Neural progenitor cell (in vitro differentiated cells): ENCODE measurements around the gene ITGA11. TPM values are rescaled to one million over a fixed set of nuclear protein-coding genes. Genes with fewer than 3 reads are reported as not detected.
A peak's percentile ranks its signal among the peaks of the same experiment; 100 is the strongest.

Experiments
- DNase-seq: peaks from one replicate; pipeline ENCODE4 v3.0.0-alpha.2; 2016; ENCODE audit warnings: low spot score
- H2AFZ ChIP-seq: fragments of 200-600 bp; sonication (generic); replicated peaks from 2 replicates; pipeline ENCODE4 v1.6.1; 2016; ENCODE audit warnings: antibody characterized with exemption
- H3F3A ChIP-seq: fragments of 200-600 bp; sonication (generic); 2 replicates; pipeline ENCODE4 v1.6.1; 2016; ENCODE audit warnings: antibody characterized with exemption, low read depth
- H3K27ac ChIP-seq: fragments of 200-600 bp; sonication (generic); 2 replicates; pipeline ENCODE4 v1.5.1; 2016; ENCODE audit warnings: mild to moderate bottlenecking
- H3K27me3 ChIP-seq: fragments of 200-600 bp; sonication (generic); 2 replicates; pipeline ENCODE4 v1.6.1; 2016; ENCODE audit warnings: mild to moderate bottlenecking, moderate library complexity
- H3K36me3 ChIP-seq: fragments of 200-600 bp; sonication (generic); 2 replicates; pipeline ENCODE4 v1.5.1; 2016
- H3K4me1 ChIP-seq: fragments of 200-600 bp; sonication (generic); 2 replicates; pipeline ENCODE4 v1.6.1; 2016; ENCODE audit warnings: mixed run types
- H3K4me2 ChIP-seq: fragments of 200-600 bp; sonication (generic); 2 replicates; pipeline ENCODE4 v1.6.1; 2016
- H3K4me3 ChIP-seq: fragments of 200-600 bp; sonication (generic); 2 replicates; pipeline ENCODE4 v1.5.1; 2016
- H3K79me2 ChIP-seq: fragments of 200-600 bp; sonication (generic); 2 replicates; pipeline ENCODE4 v1.6.1; 2016; ENCODE audit warnings: low read depth
- H3K9ac ChIP-seq: fragments of 200-600 bp; sonication (generic); 2 replicates; pipeline ENCODE4 v1.6.1; 2016
- H3K9me3 ChIP-seq: fragments of 200-600 bp; sonication (generic); 2 replicates; pipeline ENCODE4 v1.5.1; 2016; ENCODE audit warnings: low read depth
- H4K20me1 ChIP-seq: fragments of 200-600 bp; sonication (generic); 2 replicates; pipeline ENCODE4 v1.6.1; 2016; ENCODE audit warnings: low read depth
- H3K27ac Mint-ChIP-seq: 3 replicates; pipeline ENCODE4 v1.8.0; 2021; ENCODE audit warnings: mixed read lengths
- H3K27me3 Mint-ChIP-seq: 2 replicates; pipeline ENCODE4 v1.8.0; 2022; ENCODE audit warnings: low read depth, mild to moderate bottlenecking, inconsistent platforms, moderate library complexity, mixed read lengths; ENCODE audit not compliant: insufficient read depth
- H3K36me3 Mint-ChIP-seq: 3 replicates; pipeline ENCODE4 v1.8.0; 2021; ENCODE audit warnings: mixed read lengths
- H3K4me1 Mint-ChIP-seq: 3 replicates; pipeline ENCODE4 v1.8.0; 2021; ENCODE audit warnings: mixed read lengths
- H3K4me3 Mint-ChIP-seq: 3 replicates; pipeline ENCODE4 v1.8.0; 2021; ENCODE audit warnings: mild to moderate bottlenecking, moderate library complexity, mixed read lengths
- H3K9me3 Mint-ChIP-seq: 3 replicates; pipeline ENCODE4 v1.8.0; 2020; ENCODE audit warnings: mixed read lengths
- EZH2 ChIP-seq: fragments of 200-600 bp; sonication (generic); IDR thresholded peaks from 2 replicates; pipeline ENCODE4 v1.6.1; 2017; ENCODE audit warnings: antibody characterized with exemption, mild to moderate bottlenecking, moderate library complexity
- EZH2phosphoT487 ChIP-seq: fragments of 200-600 bp; sonication (generic); IDR thresholded peaks from 2 replicates; pipeline ENCODE4 v1.6.1; 2017; ENCODE audit warnings: antibody characterized with exemption
- total RNA-seq: library from RNA; depleted of rRNA; stranded (reverse); fragments of >200 nt; gene quantifications from 2 replicates; pipeline ENCODE4 v1.2.3, GENCODE V29; 2015; ENCODE audit warnings: low replicate concordance
- TF ChIP-seq, protein P1 (sequence below): fragments of 200-600 bp; sonication (generic); IDR thresholded peaks from 2 replicates; pipeline ENCODE4 v1.5.1; 2017; ENCODE audit warnings: antibody characterized with exemption, mild to moderate bottlenecking

The ITGA11 gene
- total RNA-seq, 1 donor from 2014 or later, result not detected

DNA sequence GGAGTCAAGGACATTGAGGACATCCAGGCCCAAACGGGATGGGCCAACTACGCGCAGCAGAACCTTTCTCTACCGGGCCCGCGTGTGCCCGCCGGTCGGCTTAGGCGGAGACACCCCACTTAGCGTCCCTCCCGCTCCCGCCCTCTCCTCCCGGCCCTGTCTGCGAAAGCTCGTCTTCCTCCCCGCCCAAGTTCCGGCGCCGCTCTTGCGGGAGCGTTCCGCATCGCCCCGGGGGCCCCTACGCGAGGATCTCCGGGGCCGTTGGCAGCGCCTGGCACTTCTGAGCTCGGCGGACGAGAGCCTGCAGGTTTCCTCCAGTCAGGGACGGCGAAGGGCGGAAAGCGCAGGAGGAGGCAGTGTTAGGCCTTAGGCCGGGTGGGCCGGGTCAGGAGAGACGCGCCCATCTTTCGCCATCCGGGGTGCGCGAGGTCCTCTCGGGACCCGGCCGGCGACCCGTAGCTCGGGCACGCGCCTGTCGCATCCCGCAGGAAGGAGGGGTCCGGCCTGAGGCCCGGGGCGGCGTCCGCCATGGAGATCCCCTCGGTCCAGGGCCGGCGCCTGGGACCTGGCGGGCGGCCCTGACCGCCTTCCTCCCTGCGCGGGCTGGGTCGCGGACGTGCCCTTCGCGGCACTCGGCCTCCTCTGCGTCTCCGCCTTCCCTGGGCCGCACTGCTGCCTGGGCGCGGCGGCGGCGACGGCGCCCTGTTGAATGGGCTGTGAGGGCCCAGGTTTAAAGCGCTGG, 154.2 kb downstream of the ITGA11 start, which contains the start of gene FEM1B:
FEM1B (plus strand) TSS at position 143 of the 742 bp plus-strand sequence. CDS start 673 bp downstream, outside the sequence.
- Histone ChIP-seq H3K27ac (peak within 1 kb of the TSS; percentile 98), H3K4me1 (peaks cover 24% of the 10 kb centered on the region), H3K9ac (peak within 1 kb of the TSS; percentile 84), H3K9me3 (no peaks in the 10 kb centered on the region), H2AFZ (peak within 1 kb of the TSS; percentile 96), H3K36me3 (no peaks in the 10 kb centered on the region), H3F3A (peaks cover 31% of the 10 kb centered on the region), H3K27me3 (no peaks in the 10 kb centered on the region), H3K4me3 (peak within 1 kb of the TSS; percentile 68), H3K79me2 (peaks cover 48% of the 10 kb centered on the region), H4K20me1 (peaks cover 44% of the 10 kb centered on the region), H3K4me2 (peak within 1 kb of the TSS; percentile 94)
- peak within 1 kb of the TSS; percentile 80 for H3K27ac Mint-ChIP-seq
- peaks cover 6% of the 10 kb centered on the region for H3K27me3 Mint-ChIP-seq
- peaks cover 54% of the 10 kb centered on the region for H3K4me1 Mint-ChIP-seq
- H3K9me3 Mint-ChIP-seq, result no peaks in the 10 kb centered on the region
- peak within 1 kb of the TSS; percentile 98 for H3K4me3 Mint-ChIP-seq
- TF ChIP-seq EZH2phosphoT487 (no peak), EZH2 (no peak)
- TF ChIP-seq, protein P1, sequence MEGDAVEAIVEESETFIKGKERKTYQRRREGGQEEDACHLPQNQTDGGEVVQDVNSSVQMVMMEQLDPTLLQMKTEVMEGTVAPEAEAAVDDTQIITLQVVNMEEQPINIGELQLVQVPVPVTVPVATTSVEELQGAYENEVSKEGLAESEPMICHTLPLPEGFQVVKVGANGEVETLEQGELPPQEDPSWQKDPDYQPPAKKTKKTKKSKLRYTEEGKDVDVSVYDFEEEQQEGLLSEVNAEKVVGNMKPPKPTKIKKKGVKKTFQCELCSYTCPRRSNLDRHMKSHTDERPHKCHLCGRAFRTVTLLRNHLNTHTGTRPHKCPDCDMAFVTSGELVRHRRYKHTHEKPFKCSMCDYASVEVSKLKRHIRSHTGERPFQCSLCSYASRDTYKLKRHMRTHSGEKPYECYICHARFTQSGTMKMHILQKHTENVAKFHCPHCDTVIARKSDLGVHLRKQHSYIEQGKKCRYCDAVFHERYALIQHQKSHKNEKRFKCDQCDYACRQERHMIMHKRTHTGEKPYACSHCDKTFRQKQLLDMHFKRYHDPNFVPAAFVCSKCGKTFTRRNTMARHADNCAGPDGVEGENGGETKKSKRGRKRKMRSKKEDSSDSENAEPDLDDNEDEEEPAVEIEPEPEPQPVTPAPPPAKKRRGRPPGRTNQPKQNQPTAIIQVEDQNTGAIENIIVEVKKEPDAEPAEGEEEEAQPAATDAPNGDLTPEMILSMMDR, result no peak
- peak; percentile 95 for DNase-seq
- H3K36me3 Mint-ChIP-seq, result peaks cover 2% of the 10 kb centered on the region

DNA sequence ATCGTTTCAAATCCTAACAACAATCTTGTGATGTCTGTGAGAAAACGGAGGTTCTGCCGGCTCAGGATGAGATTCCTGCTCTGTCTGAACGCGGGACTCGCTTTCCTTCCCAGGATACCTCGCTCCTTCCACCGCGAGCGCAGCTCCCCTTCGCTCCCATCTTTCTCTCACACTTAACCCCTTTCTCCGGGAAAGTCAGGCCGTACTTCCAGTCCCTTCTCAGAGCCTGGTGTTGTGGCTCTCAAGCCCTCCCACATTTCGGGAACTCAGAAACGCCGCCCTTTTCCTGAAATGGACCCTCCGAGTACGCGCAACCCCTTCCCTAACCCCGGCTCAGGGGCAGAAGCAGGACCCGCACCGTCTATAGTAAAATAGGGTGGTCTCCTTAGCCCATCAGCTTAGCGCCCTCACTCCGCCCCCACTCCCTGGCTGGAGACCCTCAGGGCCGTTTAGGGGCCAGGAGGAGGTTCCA, 154.8 kb downstream of the ITGA11 start:
- peak overlapping the region; percentile 94 for H3K4me2 ChIP-seq
- Mint-ChIP-seq H3K4me1 (peaks cover 56% of the 10 kb centered on the region), H3K27ac (peak overlapping the region; percentile 61), H3K9me3 (no peaks in the 10 kb centered on the region), H3K36me3 (peaks cover 2% of the 10 kb centered on the region), H3K4me3 (peak overlapping the region; percentile 98), H3K27me3 (peaks cover 6% of the 10 kb centered on the region)
- H3K4me1 ChIP-seq, result peaks cover 24% of the 10 kb centered on the region
- TF ChIP-seq EZH2phosphoT487 (no peak), EZH2 (no peak)
- TF ChIP-seq, protein P1, result no peak
- peak; percentile 81 for DNase-seq
- H3K36me3 ChIP-seq, result no peaks in the 10 kb centered on the region
- H3K79me2 ChIP-seq, result peaks cover 42% of the 10 kb centered on the region
- no peaks in the 10 kb centered on the region for H3K9me3 ChIP-seq
- H3K9ac ChIP-seq, result peak overlapping the region; percentile 84
- peak overlapping the region; percentile 96 for H2AFZ ChIP-seq
- H3K4me3 ChIP-seq, result peak overlapping the region; percentile 68
- H3F3A ChIP-seq, result peaks cover 31% of the 10 kb centered on the region
- peaks cover 38% of the 10 kb centered on the region for H4K20me1 ChIP-seq
- peak overlapping the region; percentile 98 for H3K27ac ChIP-seq
- H3K27me3 ChIP-seq, result no peaks in the 10 kb centered on the region

DNA sequence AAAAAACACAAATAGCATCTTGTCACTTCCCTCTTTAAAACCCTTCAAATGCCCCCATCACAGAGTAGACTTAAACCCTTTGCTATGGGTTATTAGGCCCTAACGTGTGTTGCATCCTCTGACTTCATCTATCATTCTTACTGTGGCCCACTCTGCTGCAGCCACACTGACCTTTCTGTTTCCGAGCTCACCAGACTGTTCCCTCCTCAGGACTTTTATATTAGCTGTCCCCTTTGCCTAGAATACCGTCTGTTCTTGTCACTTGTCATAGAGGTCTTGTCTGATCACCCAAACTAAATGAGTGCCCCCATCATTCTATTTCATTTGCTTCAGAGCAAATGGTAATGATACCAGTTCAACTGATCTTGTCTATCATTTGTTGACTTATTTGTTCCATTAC, 155.3 kb downstream of the ITGA11 start:
- H3K79me2 ChIP-seq, result peaks cover 37% of the 10 kb centered on the region
- peak overlapping the region; percentile 94 for H3K4me2 ChIP-seq
- peak overlapping the region; percentile 96 for H2AFZ ChIP-seq
- H3K4me3 Mint-ChIP-seq, result peak overlapping the region; percentile 98
- H3K27me3 Mint-ChIP-seq, result peaks cover 6% of the 10 kb centered on the region
- peak overlapping the region; percentile 68 for H3K4me3 ChIP-seq
- no peaks in the 10 kb centered on the region for H3K9me3 Mint-ChIP-seq
- H3K36me3 ChIP-seq, result no peaks in the 10 kb centered on the region
- peaks cover 31% of the 10 kb centered on the region for H3F3A ChIP-seq
- peaks cover 29% of the 10 kb centered on the region for H3K4me1 ChIP-seq
- H3K9ac ChIP-seq, result peak overlapping the region; percentile 84
- no peaks in the 10 kb centered on the region for H3K27me3 ChIP-seq
- H3K4me1 Mint-ChIP-seq, result peaks cover 56% of the 10 kb centered on the region
- TF ChIP-seq, protein P1, result no peak
- TF ChIP-seq EZH2, result no peak
- TF ChIP-seq EZH2phosphoT487, result no peak
- peak overlapping the region; percentile 98 for H3K27ac ChIP-seq
- H3K27ac Mint-ChIP-seq, result peak overlapping the region; percentile 61
- H3K36me3 Mint-ChIP-seq, result no peaks in the 10 kb centered on the region
- DNase-seq, result no peak
- H3K9me3 ChIP-seq, result no peaks in the 10 kb centered on the region
- peaks cover 33% of the 10 kb centered on the region for H4K20me1 ChIP-seq
